ENCODE results near the gene DMXL1.

Gene DMXL1

DNA sequence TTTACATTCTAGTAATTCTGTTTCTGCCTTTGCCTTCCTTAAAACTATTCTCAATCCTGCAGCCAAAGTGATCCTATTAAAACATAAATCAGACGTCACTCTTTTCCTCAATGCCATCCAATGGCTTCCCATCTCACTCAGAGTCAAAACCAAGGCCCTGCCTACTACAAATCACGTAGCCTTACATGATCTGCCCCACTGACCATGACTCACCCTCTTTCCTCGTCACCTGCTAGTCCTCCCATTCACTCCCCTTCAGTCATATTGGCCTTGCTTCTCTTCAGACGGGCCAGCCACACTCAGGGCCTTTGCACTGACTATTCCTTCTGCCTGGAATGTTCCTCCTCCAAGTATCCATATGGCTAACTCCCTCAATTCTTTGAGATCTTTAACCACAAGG is 39.0 kb upstream of the DMXL1 start:
- peaks cover 17% of the 10 kb centered on the region for H3F3A ChIP-seq (ENCODE audit: insufficient read depth, low read length)
- H3K4me3 ChIP-seq (ENCODE audit: low read length) = no peak overlapping the region
- H3K27ac ChIP-seq (ENCODE audit: low read length) = peak overlapping the region; percentile 67; the same call in 1 of the 2 replicates
- no peaks in the 10 kb centered on the region for H3K27me3 ChIP-seq (replicated peaks; ENCODE audit: insufficient read depth, low read length)
- H3K9ac ChIP-seq (ENCODE audit: low read length) = no peak overlapping the region
- no peak for DNase-seq
- H3K4me1 ChIP-seq (ENCODE audit: low read length) = peaks cover 29% of the 10 kb centered on the region
- H3K79me2 ChIP-seq (ENCODE audit: low read length) = no peaks in the 10 kb centered on the region
- TF ChIP-seq, protein P1, sequence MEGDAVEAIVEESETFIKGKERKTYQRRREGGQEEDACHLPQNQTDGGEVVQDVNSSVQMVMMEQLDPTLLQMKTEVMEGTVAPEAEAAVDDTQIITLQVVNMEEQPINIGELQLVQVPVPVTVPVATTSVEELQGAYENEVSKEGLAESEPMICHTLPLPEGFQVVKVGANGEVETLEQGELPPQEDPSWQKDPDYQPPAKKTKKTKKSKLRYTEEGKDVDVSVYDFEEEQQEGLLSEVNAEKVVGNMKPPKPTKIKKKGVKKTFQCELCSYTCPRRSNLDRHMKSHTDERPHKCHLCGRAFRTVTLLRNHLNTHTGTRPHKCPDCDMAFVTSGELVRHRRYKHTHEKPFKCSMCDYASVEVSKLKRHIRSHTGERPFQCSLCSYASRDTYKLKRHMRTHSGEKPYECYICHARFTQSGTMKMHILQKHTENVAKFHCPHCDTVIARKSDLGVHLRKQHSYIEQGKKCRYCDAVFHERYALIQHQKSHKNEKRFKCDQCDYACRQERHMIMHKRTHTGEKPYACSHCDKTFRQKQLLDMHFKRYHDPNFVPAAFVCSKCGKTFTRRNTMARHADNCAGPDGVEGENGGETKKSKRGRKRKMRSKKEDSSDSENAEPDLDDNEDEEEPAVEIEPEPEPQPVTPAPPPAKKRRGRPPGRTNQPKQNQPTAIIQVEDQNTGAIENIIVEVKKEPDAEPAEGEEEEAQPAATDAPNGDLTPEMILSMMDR (IDR thresholded peaks at IDR 0.05; ENCODE audit: low read length) = no peak
- TF ChIP-seq EZH2 (optimal IDR thresholded peaks at IDR 0.05; ENCODE audit: low read depth, low read length) (no peak), EZH2phosphoT487 (IDR thresholded peaks at IDR 0.05; ENCODE audit: low read length) (no peak)
- peak overlapping the region; percentile 67 for H3K4me2 ChIP-seq (ENCODE audit: low read depth, low read length)
- no peaks in the 10 kb centered on the region for H3K9me2 ChIP-seq (replicated peaks; ENCODE audit: insufficient read depth, low read length)
- peak overlapping the region; percentile 31 for H2AFZ ChIP-seq (ENCODE audit: low read length)
- H3K9me3 ChIP-seq (replicated peaks; ENCODE audit: insufficient read depth, low read length) = no peaks in the 10 kb centered on the region
- no peaks in the 10 kb centered on the region for H3K36me3 ChIP-seq (replicated peaks; ENCODE audit: insufficient read depth, low read length)
- no peaks in the 10 kb centered on the region for H4K20me1 ChIP-seq (ENCODE audit: insufficient read depth, low read length)

DNA sequence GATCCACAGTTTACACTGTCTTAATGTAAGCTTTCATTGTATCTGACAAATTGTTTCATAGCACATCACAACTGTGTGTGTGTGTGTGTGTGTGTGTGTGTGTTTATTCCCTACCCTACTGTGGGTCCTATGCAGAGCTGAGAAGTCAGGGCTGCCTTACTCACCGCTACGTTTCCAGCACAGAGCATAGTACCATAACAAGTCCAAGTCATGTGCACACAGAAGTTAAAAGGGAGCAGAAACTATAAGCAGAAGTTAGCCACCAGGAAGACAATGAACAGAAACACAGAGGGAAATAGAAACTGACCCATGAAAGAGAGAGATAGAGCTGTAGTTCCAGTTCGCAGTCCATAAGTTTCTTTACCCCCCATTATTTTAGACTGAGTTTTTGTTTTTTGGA is 38.2 kb upstream of the DMXL1 start:
- Histone ChIP-seq H4K20me1 (ENCODE audit: insufficient read depth, low read length) (no peaks in the 10 kb centered on the region), H2AFZ (ENCODE audit: low read length) (no peak overlapping the region), H3K9me2 (replicated peaks; ENCODE audit: insufficient read depth, low read length) (no peaks in the 10 kb centered on the region), H3K4me2 (ENCODE audit: low read depth, low read length) (peak overlapping the region; percentile 12; the same call in 1 of the 2 replicates), H3K36me3 (replicated peaks; ENCODE audit: insufficient read depth, low read length) (no peaks in the 10 kb centered on the region), H3K9ac (ENCODE audit: low read length) (no peak overlapping the region), H3K27me3 (replicated peaks; ENCODE audit: insufficient read depth, low read length) (no peaks in the 10 kb centered on the region), H3K4me1 (ENCODE audit: low read length) (peaks cover 29% of the 10 kb centered on the region), H3K4me3 (ENCODE audit: low read length) (no peak overlapping the region), H3K79me2 (ENCODE audit: low read length) (no peaks in the 10 kb centered on the region), H3F3A (ENCODE audit: insufficient read depth, low read length) (peaks cover 17% of the 10 kb centered on the region), H3K27ac (ENCODE audit: low read length) (no peak overlapping the region; the same call in 1 of the 2 replicates), H3K9me3 (replicated peaks; ENCODE audit: insufficient read depth, low read length) (no peaks in the 10 kb centered on the region)
- no peak for TF ChIP-seq EZH2phosphoT487 (IDR thresholded peaks at IDR 0.05; ENCODE audit: low read length)
- no peak for TF ChIP-seq EZH2 (optimal IDR thresholded peaks at IDR 0.05; ENCODE audit: low read depth, low read length)
- TF ChIP-seq, protein P1 (IDR thresholded peaks at IDR 0.05; ENCODE audit: low read length) = no peak
- no peak for DNase-seq

DNA sequence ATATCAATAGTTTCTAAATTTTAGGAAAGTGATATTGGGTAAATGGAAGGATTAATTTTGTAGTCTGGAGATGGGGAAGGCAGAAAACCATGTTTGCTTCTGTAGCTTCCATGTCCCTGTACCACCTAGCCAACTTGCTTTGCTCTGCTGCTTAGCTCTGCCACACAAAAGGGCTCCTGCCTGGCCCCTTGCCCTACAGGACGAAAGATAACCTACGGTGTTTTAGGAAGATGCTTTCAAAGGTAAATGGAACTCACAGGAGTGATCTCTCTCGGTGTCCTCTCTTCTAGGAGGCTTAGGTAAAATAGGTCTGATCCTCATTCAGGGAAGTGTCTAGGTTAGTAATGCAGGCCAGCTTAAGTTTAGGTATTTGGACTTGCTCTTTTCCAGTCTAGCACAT is 37.8 kb upstream of the DMXL1 start:
- Histone ChIP-seq H3K9ac (ENCODE audit: low read length) (no peak overlapping the region), H4K20me1 (ENCODE audit: insufficient read depth, low read length) (no peaks in the 10 kb centered on the region), H3K27ac (ENCODE audit: low read length) (no peak overlapping the region; the same call in 1 of the 2 replicates), H2AFZ (ENCODE audit: low read length) (no peak overlapping the region), H3K9me3 (replicated peaks; ENCODE audit: insufficient read depth, low read length) (no peaks in the 10 kb centered on the region), H3K4me2 (ENCODE audit: low read depth, low read length) (no peak overlapping the region), H3F3A (ENCODE audit: insufficient read depth, low read length) (peaks cover 17% of the 10 kb centered on the region), H3K27me3 (replicated peaks; ENCODE audit: insufficient read depth, low read length) (no peaks in the 10 kb centered on the region), H3K36me3 (replicated peaks; ENCODE audit: insufficient read depth, low read length) (no peaks in the 10 kb centered on the region), H3K4me3 (ENCODE audit: low read length) (no peak overlapping the region), H3K4me1 (ENCODE audit: low read length) (peaks cover 29% of the 10 kb centered on the region), H3K9me2 (replicated peaks; ENCODE audit: insufficient read depth, low read length) (no peaks in the 10 kb centered on the region), H3K79me2 (ENCODE audit: low read length) (no peaks in the 10 kb centered on the region)
- DNase-seq = no peak
- TF ChIP-seq EZH2 (optimal IDR thresholded peaks at IDR 0.05; ENCODE audit: low read depth, low read length) (no peak), EZH2phosphoT487 (IDR thresholded peaks at IDR 0.05; ENCODE audit: low read length) (no peak)
- TF ChIP-seq, protein P1 (IDR thresholded peaks at IDR 0.05; ENCODE audit: low read length) = no peak
